Measurements from ENCODE around the gene COASY. TPM values are rescaled to one million over a fixed set of nuclear protein-coding genes. Genes with fewer than 3 reads are reported as not detected.

The COASY gene
- total RNA-seq, 6 experiments from 2014 or later = 48.1 to 70.5 (median 60.9) TPM

DNA sequence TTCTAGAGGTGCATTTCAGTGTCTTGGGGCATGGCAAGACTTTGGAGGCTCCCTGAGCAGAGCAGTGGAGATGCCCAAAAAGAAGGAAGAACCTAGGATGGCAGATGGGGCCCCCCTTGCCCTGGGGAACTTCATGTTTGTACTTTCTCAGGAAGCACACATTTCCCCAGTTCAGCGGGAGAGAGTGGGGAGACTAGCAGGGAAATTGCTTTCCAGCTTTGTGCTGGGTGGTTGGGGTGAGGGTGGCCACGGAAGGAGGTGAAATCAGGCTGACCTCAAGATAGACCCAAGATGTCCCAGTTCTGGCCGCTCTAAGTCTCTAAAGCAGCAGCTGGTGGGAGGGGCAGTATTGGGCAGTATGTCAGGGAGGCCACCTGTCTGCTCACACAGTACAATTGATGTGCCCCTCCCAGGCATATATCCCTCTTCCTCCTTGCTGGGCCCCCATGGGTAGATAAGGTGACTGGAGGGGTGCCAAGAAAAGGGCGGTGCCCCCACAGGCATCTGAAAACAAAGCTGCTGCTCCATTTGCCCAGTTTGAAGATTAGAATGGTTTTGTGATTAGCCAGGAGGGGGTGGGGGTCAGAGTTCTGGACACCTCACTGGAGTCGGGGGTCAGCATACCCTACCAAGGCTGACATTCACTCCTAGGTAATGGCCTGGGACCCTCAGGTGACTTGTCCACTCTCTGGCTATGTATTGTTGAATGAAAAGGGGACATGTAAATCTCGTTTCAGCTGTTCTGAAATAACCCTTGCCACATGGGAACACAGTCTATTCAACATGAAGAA lies 43.0 kb upstream of the COASY start:
- Histone ChIP-seq H3K4me3 (no peak overlapping the region), H3K36me3 (peaks cover 0 to 10% (median 3%) of the 10 kb centered on the region in 4 donors), H3K27me3 (no peaks in the 10 kb centered on the region), H3K27ac (peak overlapping the region; percentile 89 to 93 (median 92)), H3K9me3 (no peaks in the 10 kb centered on the region), H3K4me1 (peaks cover 0 to 46% (median 13%) of the 10 kb centered on the region in 4 donors)
- TF ChIP-seq POLR2A (IDR thresholded peaks at IDR 0.05) = no peak
- TF ChIP-seq, protein P1, sequence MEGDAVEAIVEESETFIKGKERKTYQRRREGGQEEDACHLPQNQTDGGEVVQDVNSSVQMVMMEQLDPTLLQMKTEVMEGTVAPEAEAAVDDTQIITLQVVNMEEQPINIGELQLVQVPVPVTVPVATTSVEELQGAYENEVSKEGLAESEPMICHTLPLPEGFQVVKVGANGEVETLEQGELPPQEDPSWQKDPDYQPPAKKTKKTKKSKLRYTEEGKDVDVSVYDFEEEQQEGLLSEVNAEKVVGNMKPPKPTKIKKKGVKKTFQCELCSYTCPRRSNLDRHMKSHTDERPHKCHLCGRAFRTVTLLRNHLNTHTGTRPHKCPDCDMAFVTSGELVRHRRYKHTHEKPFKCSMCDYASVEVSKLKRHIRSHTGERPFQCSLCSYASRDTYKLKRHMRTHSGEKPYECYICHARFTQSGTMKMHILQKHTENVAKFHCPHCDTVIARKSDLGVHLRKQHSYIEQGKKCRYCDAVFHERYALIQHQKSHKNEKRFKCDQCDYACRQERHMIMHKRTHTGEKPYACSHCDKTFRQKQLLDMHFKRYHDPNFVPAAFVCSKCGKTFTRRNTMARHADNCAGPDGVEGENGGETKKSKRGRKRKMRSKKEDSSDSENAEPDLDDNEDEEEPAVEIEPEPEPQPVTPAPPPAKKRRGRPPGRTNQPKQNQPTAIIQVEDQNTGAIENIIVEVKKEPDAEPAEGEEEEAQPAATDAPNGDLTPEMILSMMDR (IDR thresholded peaks at IDR 0.05) = no peak
- intact Hi-C loops (cut with DNase I) = loop anchor here (5.0 to 10.0 kb wide), 2 partner anchors 102 to 194 kb away; no protein-coding TSS in a partner anchor
- peak in 2 of 4 donors; percentile 1 to 3 for ATAC-seq
- 37% methylated on average over 5 of the region's 6 CpGs for WGBS (ENCODE audit: insufficient coverage, low coverage, low lambda C conversion rate, missing lambda C conversion rate)
- DNase-seq = peak in 1 of 3 donors; percentile 34

DNA sequence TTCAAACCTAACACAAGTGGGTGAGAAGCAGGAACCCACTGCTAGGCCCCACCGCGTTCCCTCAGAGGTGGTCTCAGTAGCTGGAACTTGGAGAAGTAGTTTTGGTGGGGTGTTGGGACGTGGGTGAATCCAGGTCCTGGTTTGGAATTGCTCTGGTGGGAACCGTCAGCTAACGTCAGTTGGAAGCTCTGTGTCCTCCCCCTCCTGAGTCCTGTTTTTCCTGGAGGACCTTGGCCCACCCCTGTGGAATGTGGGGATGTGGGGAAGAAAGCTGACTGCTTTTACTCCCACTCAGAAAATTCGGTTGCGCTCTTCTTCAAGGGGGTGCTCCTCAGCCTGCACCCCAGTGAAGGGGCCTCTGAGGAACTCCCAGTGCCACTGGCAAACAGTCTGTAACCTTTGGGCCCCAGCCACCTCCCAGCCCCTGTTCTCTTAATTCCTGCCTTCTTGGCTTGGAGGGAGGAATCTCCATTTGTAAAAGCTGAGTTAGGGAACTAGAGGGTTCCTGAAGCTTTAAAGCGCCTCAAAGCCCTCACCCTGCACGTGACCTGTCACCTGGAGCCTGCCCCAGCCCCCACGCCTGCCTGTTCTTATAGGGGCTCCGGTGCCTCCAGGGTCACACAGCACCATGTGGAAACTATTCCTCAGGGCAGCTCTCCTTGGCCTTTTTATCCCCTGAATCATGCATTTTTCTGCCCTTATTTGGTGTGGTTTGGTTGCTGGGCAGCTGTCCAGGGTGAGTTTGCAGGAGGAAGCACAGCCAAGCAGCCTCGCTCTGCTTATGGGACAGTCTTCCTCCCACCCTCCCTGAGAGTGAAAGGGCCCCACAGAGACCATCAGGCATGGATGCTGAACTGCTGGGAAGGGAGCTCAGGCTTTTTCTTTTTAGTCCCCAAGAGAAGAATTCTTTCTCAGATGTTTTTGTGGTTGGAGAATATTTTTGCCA lies 42.1 kb upstream of the COASY start:
- peaks cover 0 to 1% (median under 1%) of the 10 kb centered on the region in 4 donors for H3K36me3 ChIP-seq
- intact Hi-C loops (cut with DNase I) = loop anchor here (5.0 to 10.0 kb wide), 2 partner anchors 103 to 195 kb away; no protein-coding TSS in a partner anchor
- peak; percentile 16 for TF ChIP-seq POLR2A (IDR thresholded peaks at IDR 0.05)
- TF ChIP-seq, protein P1 (IDR thresholded peaks at IDR 0.05) = no peak
- no peak overlapping the region for H3K4me3 ChIP-seq
- DNase-seq (peak; percentile 87 to 90 (median 89)), ATAC-seq (peak; percentile 56 to 72 (median 65))
- H3K27me3 ChIP-seq = no peaks in the 10 kb centered on the region
- no peaks in the 10 kb centered on the region for H3K9me3 ChIP-seq
- peaks cover 0 to 47% (median 15%) of the 10 kb centered on the region in 4 donors for H3K4me1 ChIP-seq
- H3K27ac ChIP-seq = peak overlapping the region; percentile 89 to 93 (median 92)
- 43% methylated on average over 9 of the region's 12 CpGs for WGBS (ENCODE audit: insufficient coverage, low coverage, low lambda C conversion rate, missing lambda C conversion rate)

DNA sequence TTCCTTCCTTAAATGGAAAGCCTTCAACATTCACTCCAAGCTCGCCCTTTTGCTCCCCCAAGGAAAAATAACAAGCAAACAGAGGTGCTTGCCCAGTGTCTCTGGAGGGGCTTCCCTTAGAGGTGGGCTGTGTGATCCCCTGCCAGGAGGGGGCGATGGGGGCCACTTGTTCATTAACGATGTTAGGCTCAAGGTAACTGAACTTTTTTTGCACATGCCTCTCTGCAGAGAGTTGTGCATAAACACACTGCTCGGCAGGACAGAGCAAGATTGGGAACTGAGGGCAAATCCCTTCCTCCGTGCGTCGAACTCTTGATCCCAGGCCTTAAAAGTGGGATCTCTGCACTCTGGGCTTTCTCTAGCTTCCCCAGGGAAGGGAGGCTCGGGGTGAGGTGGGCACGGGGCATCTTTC lies 41.4 kb upstream of the COASY start:
- no peaks in the 10 kb centered on the region for H3K36me3 ChIP-seq
- intact Hi-C loops (cut with DNase I) = no loop called here
- DNase-seq = no peak
- WGBS (ENCODE audit: insufficient coverage, low coverage, low lambda C conversion rate, missing lambda C conversion rate) = 43% methylated on average over 4 of the region's 9 CpGs
- TF ChIP-seq POLR2A (IDR thresholded peaks at IDR 0.05) = no peak
- TF ChIP-seq, protein P1 (IDR thresholded peaks at IDR 0.05) = peak in 2 of 4 donors; percentile 16 to 17
- H3K9me3 ChIP-seq = no peaks in the 10 kb centered on the region
- peak overlapping the region; percentile 77 to 92 (median 89) for H3K27ac ChIP-seq
- H3K4me1 ChIP-seq = peaks cover 0 to 51% (median 17%) of the 10 kb centered on the region in 4 donors
- H3K4me3 ChIP-seq = no peak overlapping the region
- no peaks in the 10 kb centered on the region for H3K27me3 ChIP-seq
- no peak for ATAC-seq

DNA sequence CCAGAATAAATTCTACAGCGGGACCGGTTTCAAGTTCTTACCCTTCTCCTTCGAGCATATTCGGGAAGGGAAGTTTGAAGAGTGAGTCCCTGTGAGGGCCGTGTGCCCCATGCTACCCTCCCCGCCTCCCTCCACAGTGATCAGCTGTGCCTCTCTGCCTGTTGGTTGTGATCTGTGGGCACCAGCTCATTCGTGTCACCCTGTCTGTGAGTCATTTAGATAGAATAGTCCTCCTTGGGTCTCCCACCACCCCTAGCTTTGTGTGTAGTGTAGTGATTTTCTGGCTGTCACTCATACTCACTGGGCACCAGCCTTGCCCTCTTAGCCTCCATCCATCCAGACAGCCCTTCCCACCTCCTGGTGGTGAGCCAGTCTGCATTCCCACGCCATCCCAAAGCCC lies 40.9 kb upstream of the COASY start:
- WGBS (ENCODE audit: insufficient coverage, low coverage, low lambda C conversion rate, missing lambda C conversion rate) = 60% methylated on average over 4 of the region's 8 CpGs
- intact Hi-C loops (cut with DNase I) = no loop called here

More for the DNA sequence above, 40.9 kb upstream of the COASY start:
- Histone ChIP-seq H3K27me3 (no peaks in the 10 kb centered on the region), H3K9me3 (no peaks in the 10 kb centered on the region), H3K27ac (peak overlapping the region; percentile 77 to 92 (median 89)), H3K4me1 (peaks cover 0 to 51% (median 17%) of the 10 kb centered on the region in 4 donors), H3K4me3 (no peak overlapping the region), H3K36me3 (no peaks in the 10 kb centered on the region)
- DNase-seq = no peak
- TF ChIP-seq, protein P1 (IDR thresholded peaks at IDR 0.05) = no peak
- TF ChIP-seq POLR2A (IDR thresholded peaks at IDR 0.05) = no peak
- no peak for ATAC-seq

Data from right lobe of liver (tissue), 6 donors.